NCI-H460 (cell line): ENCODE results near the gene GNG7. TPM values are rescaled to one million over a fixed set of nuclear protein-coding genes. Genes with fewer than 3 reads are reported as not detected.
"Not testable (repeated sequence)": the region's sequence is repeated elsewhere in the genome, so short reads cannot be mapped to it uniquely, and the experiment has no call there.

Experiments used
- DNase-seq: peaks from one replicate; pipeline ENCODE4 v3.0.0-alpha.2; 2016; ENCODE audit warnings: low read depth; ENCODE audit errors: extremely low read depth
- total RNA-seq: library from RNA; depleted of rRNA; stranded (reverse); fragments of >200 nt; shearing (Covaris generic); gene quantifications from 2 replicates; pipeline ENCODE4 v1.2.3, GENCODE V29; 2014

The GNG7 gene
- total RNA-seq, 1 experiment from 2014 or later, result not detected

- DNase-seq, result no peak
Measured at GRCh38 chr19:2558543-2558942, 144.0 kb downstream of the GNG7 start.

- DNase-seq, result not testable (repeated sequence)
Measured at GRCh38 chr19:2558131-2558530, 144.4 kb downstream of the GNG7 start.

- no peak for DNase-seq
Measured at GRCh38 chr19:2557093-2557440, 145.4 kb downstream of the GNG7 start.

GRCh38 chr19:2556221-2557092 lies 146.0 kb downstream of the GNG7 start:
- no peak for DNase-seq

- no peak for DNase-seq
Measured at GRCh38 chr19:2555422-2556220, 146.9 kb downstream of the GNG7 start.

GRCh38 chr19:2554856-2555255 lies 147.6 kb downstream of the GNG7 start:
- DNase-seq, result no peak

GRCh38 chr19:2553510-2553909 lies 149.0 kb downstream of the GNG7 start:
- no peak for DNase-seq

- no peak for DNase-seq
Measured at GRCh38 chr19:2552859-2553258, 149.6 kb downstream of the GNG7 start.

- no peak for DNase-seq
Measured at GRCh38 chr19:2551864-2552185, 150.7 kb downstream of the GNG7 start.

- no peak for DNase-seq
Measured at GRCh38 chr19:2551172-2551863, 151.2 kb downstream of the GNG7 start.

- DNase-seq, result no peak
Measured at GRCh38 chr19:2550431-2551171, 151.9 kb downstream of the GNG7 start.

GRCh38 chr19:2549701-2550191 lies 152.7 kb downstream of the GNG7 start:
- DNase-seq, result no peak

GRCh38 chr19:2548966-2549365 lies 153.5 kb downstream of the GNG7 start:
- DNase-seq, result no peak

GRCh38 chr19:2547721-2548120 lies 154.8 kb downstream of the GNG7 start:
- DNase-seq, result no peak

- no peak for DNase-seq
Measured at GRCh38 chr19:2547033-2547680, 155.3 kb downstream of the GNG7 start.

GRCh38 chr19:2546128-2547032 lies 156.1 kb downstream of the GNG7 start:
- no peak for DNase-seq

- DNase-seq, result not testable (repeated sequence)
Measured at GRCh38 chr19:2545416-2546127, 156.9 kb downstream of the GNG7 start.
